IPS-20b (cell line): ENCODE results near the gene BMF.

Experiments
- H3K27ac ChIP-seq: one replicate; pipeline ENCODE4 v1.5.1; 2013; ENCODE audit warnings: low read length
- H3K27me3 ChIP-seq: 2 replicates; pipeline ENCODE4 v1.6.1; 2013; ENCODE audit warnings: mild to moderate bottlenecking, low read length, inconsistent platforms; ENCODE audit not compliant: insufficient read depth
- H3K36me3 ChIP-seq: 2 replicates; pipeline ENCODE4 v1.6.1; 2013; ENCODE audit warnings: low read depth, mild to moderate bottlenecking, inconsistent platforms, low read length, moderate library complexity; ENCODE audit not compliant: insufficient read depth
- H3K4me1 ChIP-seq: 2 replicates; pipeline ENCODE4 v1.6.1; 2013; ENCODE audit warnings: mild to moderate bottlenecking, control low read depth, inconsistent platforms, low read length, moderate library complexity; ENCODE audit not compliant: insufficient read depth
- H3K4me3 ChIP-seq: 2 replicates; pipeline ENCODE4 v1.5.1; 2013; ENCODE audit warnings: mild to moderate bottlenecking, low read length, inconsistent platforms
- H3K9ac ChIP-seq: 2 replicates; pipeline ENCODE4 v1.6.1; 2013; ENCODE audit warnings: low read depth, mild to moderate bottlenecking, inconsistent platforms, low read length, moderate library complexity
- H3K9me3 ChIP-seq: 2 replicates; pipeline ENCODE4 v1.6.1; 2013; ENCODE audit warnings: mild to moderate bottlenecking, low read depth, low read length, inconsistent platforms; ENCODE audit not compliant: insufficient read depth

Gene BMF

DNA sequence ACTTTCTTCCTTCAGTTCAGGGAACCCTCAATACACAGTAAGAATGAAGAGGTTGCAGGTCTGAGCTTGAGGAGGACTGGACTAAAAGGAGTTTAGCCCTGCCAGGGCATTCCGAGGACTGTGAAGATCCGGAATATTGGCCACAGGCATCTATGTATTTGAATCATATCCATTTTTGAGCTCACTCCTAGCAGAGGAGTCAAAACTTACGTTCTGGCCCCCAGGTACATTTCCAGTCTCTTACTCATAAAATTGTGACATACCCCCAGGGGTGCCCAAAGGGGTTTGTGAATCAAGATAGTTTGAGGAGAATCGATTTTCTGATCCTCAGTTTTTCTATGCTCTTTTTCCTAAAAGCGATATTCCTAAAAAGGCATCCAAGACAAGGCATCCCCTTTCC is 42.1 kb downstream of the BMF start:
- Histone ChIP-seq H3K36me3 (no peaks in the 10 kb centered on the region), H3K4me3 (no peak overlapping the region), H3K27ac (no peak overlapping the region), H3K4me1 (peaks cover 21% of the 10 kb centered on the region), H3K9me3 (no peaks in the 10 kb centered on the region), H3K27me3 (no peaks in the 10 kb centered on the region), H3K9ac (no peak overlapping the region)

GRCh38 chr15:40065166-40065565 is 43.5 kb downstream of the BMF start:
- Histone ChIP-seq H3K4me1 (peaks cover 21% of the 10 kb centered on the region), H3K4me3 (no peak overlapping the region), H3K9me3 (no peaks in the 10 kb centered on the region), H3K9ac (no peak overlapping the region), H3K27me3 (no peaks in the 10 kb centered on the region), H3K36me3 (no peaks in the 10 kb centered on the region), H3K27ac (no peak overlapping the region)

GRCh38 chr15:40064231-40064894 is 44.3 kb downstream of the BMF start:
- Histone ChIP-seq H3K9ac (no peak overlapping the region), H3K36me3 (no peaks in the 10 kb centered on the region), H3K4me3 (no peak overlapping the region), H3K4me1 (peaks cover 16% of the 10 kb centered on the region), H3K27ac (no peak overlapping the region), H3K27me3 (no peaks in the 10 kb centered on the region), H3K9me3 (no peaks in the 10 kb centered on the region)

- H3K27me3 ChIP-seq: no peaks in the 10 kb centered on the region
- H3K27ac ChIP-seq: no peak overlapping the region
- H3K4me3 ChIP-seq: no peak overlapping the region
- no peaks in the 10 kb centered on the region for H3K9me3 ChIP-seq
- peaks cover 11% of the 10 kb centered on the region for H3K4me1 ChIP-seq
- H3K9ac ChIP-seq: no peak overlapping the region
- H3K36me3 ChIP-seq: no peaks in the 10 kb centered on the region
Measured at GRCh38 chr15:40063563-40064011, 45.1 kb downstream of the BMF start.

DNA sequence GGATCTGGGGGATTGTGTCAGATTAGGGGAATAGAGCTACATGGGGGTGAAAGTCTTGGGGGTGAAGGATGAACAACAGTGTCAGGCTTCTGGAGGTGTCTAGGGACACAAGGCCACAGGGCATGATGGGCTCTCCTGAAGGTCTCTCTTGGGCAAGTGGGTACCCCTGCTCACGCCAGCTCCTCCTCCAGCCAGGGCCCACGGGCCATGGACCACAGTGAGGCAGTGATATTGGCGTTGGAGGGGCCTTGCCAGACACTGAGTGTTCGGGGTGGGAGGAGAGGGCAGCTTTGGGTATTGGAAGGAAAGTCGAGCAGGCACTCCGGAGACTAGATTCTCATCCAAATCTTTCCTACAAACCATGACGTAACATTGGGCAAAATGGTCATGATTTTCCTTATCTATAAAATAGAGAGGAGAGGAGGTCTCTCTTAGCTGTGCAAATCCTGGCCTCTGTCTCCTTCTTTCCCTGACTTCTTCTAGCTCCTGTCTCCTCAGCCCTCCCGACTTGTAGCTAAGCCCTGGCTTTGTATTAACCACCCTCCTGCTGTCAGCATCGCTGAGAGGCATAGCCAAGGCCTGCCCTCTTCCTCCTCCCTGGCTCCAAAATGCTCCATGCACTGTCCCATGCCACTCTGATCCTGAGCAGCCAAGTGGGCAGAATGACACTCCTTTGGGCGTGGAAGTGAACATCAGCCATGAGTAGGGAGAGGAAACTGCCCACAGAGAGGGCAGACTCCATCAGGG is 45.7 kb downstream of the BMF start:
- no peaks in the 10 kb centered on the region for H3K27me3 ChIP-seq
- H3K4me1 ChIP-seq: peaks cover 6% of the 10 kb centered on the region; the same call in 1 of the 2 replicates
- no peak overlapping the region for H3K9ac ChIP-seq

DNA sequence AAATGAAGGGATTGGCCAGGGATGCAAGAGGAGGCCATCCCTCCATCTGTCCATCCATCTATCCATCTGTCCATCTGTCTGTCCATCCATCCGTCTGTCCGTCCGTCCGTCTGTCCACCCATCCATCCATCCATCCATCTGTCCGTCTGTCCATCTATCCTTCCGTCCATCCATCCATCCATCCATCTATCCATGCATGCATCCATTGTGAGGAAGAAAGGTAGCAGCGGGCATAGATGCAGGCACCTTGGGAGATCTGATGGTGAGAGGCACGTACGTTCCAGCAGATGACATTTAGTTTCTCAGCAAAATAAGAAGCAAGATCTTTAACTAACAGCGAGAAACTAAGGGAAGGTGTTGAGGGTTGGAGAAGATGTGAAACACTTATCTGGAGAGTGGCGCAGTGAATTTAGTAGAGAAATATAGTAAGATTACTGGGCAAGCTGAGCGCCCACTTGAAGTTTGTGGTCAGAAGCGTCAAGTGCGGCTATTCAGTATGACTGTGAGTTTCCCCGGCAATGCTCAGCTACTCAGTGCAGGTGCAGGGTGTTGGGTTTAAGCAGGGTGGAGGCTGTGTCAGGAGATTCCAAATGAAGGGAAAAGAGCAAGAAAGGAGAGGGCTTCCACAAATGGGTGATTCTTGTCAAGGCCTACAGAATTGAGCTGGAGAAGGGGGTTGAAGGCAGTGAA is 47.3 kb downstream of the BMF start:
- no peak overlapping the region for H3K9ac ChIP-seq
- H3K4me1 ChIP-seq: peaks cover 6% of the 10 kb centered on the region; the same call in 1 of the 2 replicates

More for the DNA sequence above, 45.7 kb downstream of the BMF start:
- Histone ChIP-seq H3K36me3 (no peaks in the 10 kb centered on the region), H3K4me3 (no peak overlapping the region), H3K27ac (no peak overlapping the region), H3K9me3 (no peaks in the 10 kb centered on the region)

GRCh38 chr15:40060236-40060961 is 48.3 kb downstream of the BMF start:
- Histone ChIP-seq H3K4me1 (peaks cover 6% of the 10 kb centered on the region; the same call in 1 of the 2 replicates), H3K27me3 (no peaks in the 10 kb centered on the region), H3K36me3 (no peaks in the 10 kb centered on the region), H3K27ac (no peak overlapping the region), H3K9ac (no peak overlapping the region), H3K4me3 (no peak overlapping the region), H3K9me3 (no peaks in the 10 kb centered on the region)

More for the DNA sequence above, 47.3 kb downstream of the BMF start:
- H3K27me3 ChIP-seq: no peaks in the 10 kb centered on the region
- H3K9me3 ChIP-seq: no peaks in the 10 kb centered on the region
- no peak overlapping the region for H3K4me3 ChIP-seq
- no peak overlapping the region for H3K27ac ChIP-seq
- H3K36me3 ChIP-seq: no peaks in the 10 kb centered on the region

DNA sequence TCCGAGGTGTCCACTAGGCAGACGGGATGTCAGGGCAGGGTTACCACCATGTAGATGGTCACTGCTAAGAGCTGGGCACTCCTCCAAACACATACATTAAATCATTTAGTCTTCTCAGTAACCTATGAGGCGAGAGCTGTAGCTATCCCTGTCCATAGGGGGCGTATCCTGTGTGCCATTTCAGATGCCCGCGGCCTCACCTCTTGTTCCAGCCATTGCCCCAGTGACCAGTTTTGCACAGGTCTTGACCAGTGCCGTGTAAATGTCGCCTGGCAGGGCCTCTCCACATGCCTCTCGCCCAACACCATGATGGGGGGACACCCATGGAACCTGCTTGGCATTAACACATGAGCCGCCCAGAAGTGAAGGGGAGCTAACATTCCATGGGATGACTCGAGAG is 48.9 kb downstream of the BMF start:
- no peak overlapping the region for H3K9ac ChIP-seq
- no peaks in the 10 kb centered on the region for H3K36me3 ChIP-seq
- peaks cover 5% of the 10 kb centered on the region; the same call in 1 of the 2 replicates for H3K4me1 ChIP-seq
- no peak overlapping the region for H3K27ac ChIP-seq
- H3K4me3 ChIP-seq: no peak overlapping the region
- H3K9me3 ChIP-seq: no peaks in the 10 kb centered on the region
- no peaks in the 10 kb centered on the region for H3K27me3 ChIP-seq

GRCh38 chr15:40058476-40059140 is 50.1 kb downstream of the BMF start:
- Histone ChIP-seq H3K27me3 (no peaks in the 10 kb centered on the region), H3K9me3 (no peaks in the 10 kb centered on the region), H3K4me3 (no peak overlapping the region), H3K9ac (no peak overlapping the region), H3K27ac (no peak overlapping the region), H3K4me1 (no peaks in the 10 kb centered on the region), H3K36me3 (no peaks in the 10 kb centered on the region)

GRCh38 chr15:40055576-40056293 is 52.9 kb downstream of the BMF start:
- Histone ChIP-seq H3K9ac (no peak overlapping the region), H3K4me3 (no peak overlapping the region), H3K9me3 (no peaks in the 10 kb centered on the region), H3K36me3 (no peaks in the 10 kb centered on the region), H3K27ac (no peak overlapping the region), H3K4me1 (peaks cover 5% of the 10 kb centered on the region; the same call in 1 of the 2 replicates), H3K27me3 (no peaks in the 10 kb centered on the region)
